H1 (cell line): ENCODE data around the gene MATK. TPM values are rescaled to one million over a fixed set of nuclear protein-coding genes. Genes with fewer than 3 reads are reported as not detected.

Experiments used
- CTCF ChIA-PET: fragments of 300-600 bp; sonication (Branson Sonifier 250); formaldehyde crosslinking; loops from one replicate; lab custom pipeline; 2021; ENCODE audit not compliant: partially characterized antibody; lab: Charles Lee
- POLR2A ChIA-PET: fragments of 300-600 bp; sonication (Branson Sonifier 250); formaldehyde crosslinking; loops from one replicate; lab custom pipeline; 2021; ENCODE audit warnings: inconsistent platforms; ENCODE audit not compliant: partially characterized antibody; lab: Charles Lee
- DNase-seq, 2 experiments: peaks; one replicate each; pipeline versions ENCODE4 v3.0.0 to v3.0.0-alpha.2; 2010 to 2022; ENCODE audit warnings: low spot score in 2 of 2, low read depth in 1 of 2, mixed read lengths in 1 of 2
- FAIRE-seq: peaks from 2 replicates; lab custom pipeline; 2011; peaks lifted over from hg19 to GRCh38; lab: Jason Lieb, UNC
- H2AFZ ChIP-seq: 2 replicates; pipeline ENCODE4 v1.8.1; 2012; ENCODE audit warnings: low read length, inconsistent platforms
- H2AK5ac ChIP-seq: 2 replicates; pipeline ENCODE4 v1.6.1; 2013; ENCODE audit warnings: low read depth, low read length
- H2BK120ac ChIP-seq: replicated peaks from 2 replicates; pipeline ENCODE3; 2013; ENCODE audit warnings: low read depth, low read length, inconsistent platforms
- H2BK12ac ChIP-seq: 2 replicates; pipeline ENCODE4 v1.6.1; 2013; ENCODE audit warnings: low read depth, low read length
- H2BK15ac ChIP-seq: 2 replicates; pipeline ENCODE4 v1.6.1; 2013; ENCODE audit warnings: low read length
- H2BK20ac ChIP-seq: 2 replicates; pipeline ENCODE4 v1.6.1; 2013; ENCODE audit warnings: low read length
- H2BK5ac ChIP-seq: 2 replicates; pipeline ENCODE4 v1.6.1; 2013; ENCODE audit warnings: low read depth, low read length
- H3K14ac ChIP-seq: 2 replicates; pipeline ENCODE4 v1.6.1; 2013; ENCODE audit warnings: inconsistent platforms; ENCODE audit not compliant: insufficient read length
- H3K18ac ChIP-seq: 2 replicates; pipeline ENCODE4 v1.6.1; 2013; ENCODE audit warnings: low read length; ENCODE audit errors: extremely low read depth
- H3K23ac ChIP-seq: 2 replicates; pipeline ENCODE4 v1.6.1; 2013; ENCODE audit warnings: inconsistent platforms; ENCODE audit not compliant: insufficient read length
- H3K23me2 ChIP-seq: 2 replicates; pipeline ENCODE4 v1.6.1; 2013; ENCODE audit warnings: low read depth, low read length
- H3K27ac ChIP-seq: 2 replicates; pipeline ENCODE4 v1.6.1; 2011; ENCODE audit warnings: low read depth, low read length, inconsistent platforms
- H3K27me3 ChIP-seq, 4 experiments: replicated peaks in 1 of 4; 1 replicate in 1 of 4; 2 replicates in 3 of 4; pipeline versions ENCODE4 v1.6.1 to v1.8.1; 2011 to 2013; ENCODE audit warnings: low read length in 3 of 4, mild to moderate bottlenecking in 3 of 4, inconsistent platforms in 2 of 4, mixed read lengths in 2 of 4, moderate library complexity in 1 of 4; ENCODE audit not compliant: control insufficient read depth in 3 of 4, insufficient read depth in 3 of 4; ENCODE audit errors: extremely low read depth in 1 of 4
- H3K36me3 ChIP-seq, 4 experiments: 2 replicates each; pipeline versions ENCODE4 v1.6.1 to v1.8.1; 2011 to 2013; ENCODE audit warnings: mild to moderate bottlenecking in 4 of 4, low read length in 3 of 4, moderate library complexity in 2 of 4, control low read depth in 1 of 4, inconsistent platforms in 1 of 4; ENCODE audit not compliant: insufficient read depth in 4 of 4, control insufficient read depth in 2 of 4
- H3K4ac ChIP-seq: replicated peaks from 2 replicates; pipeline ENCODE3; 2013; ENCODE audit warnings: low read length, low read depth, mixed read lengths, inconsistent platforms; ENCODE audit not compliant: insufficient read length
- H3K4me1 ChIP-seq, 4 experiments: replicated peaks in 1 of 4; 1 replicate in 1 of 4; 2 replicates in 3 of 4; pipeline versions ENCODE4 v1.6.1 to v1.8.1; 2011 to 2013; ENCODE audit warnings: low read length in 3 of 4, inconsistent platforms in 2 of 4, mixed read lengths in 1 of 4; ENCODE audit not compliant: insufficient read depth in 4 of 4, control insufficient read depth in 3 of 4
- H3K4me2 ChIP-seq, 2 experiments: 2 replicates each; pipeline versions ENCODE4 v1.6.1 to v1.8.1; 2011 to 2013; ENCODE audit warnings: low read depth in 2 of 2, low read length in 2 of 2, control low read depth in 1 of 2, inconsistent platforms in 1 of 2, mild to moderate bottlenecking in 1 of 2; ENCODE audit not compliant: insufficient read depth in 1 of 2
- H3K4me3 ChIP-seq, 4 experiments: fragments of 200-600, 300-600 bp in 1 of 4; sonication (generic), shearing (Covaris generic), sonication (Bioruptor Twin) in 1 of 4; 2 replicates each; pipeline versions ENCODE4 v1.5.1 to v1.8.1; 2011 to 2016; ENCODE audit warnings: low read length in 4 of 4, low read depth in 3 of 4, control low read depth in 2 of 4, inconsistent platforms in 2 of 4, mild to moderate bottlenecking in 2 of 4, mixed read lengths in 1 of 4, moderate library complexity in 1 of 4; ENCODE audit not compliant: insufficient read depth in 2 of 4; ENCODE audit errors: extremely low read depth in 1 of 4
- H3K56ac ChIP-seq: replicated peaks from 2 replicates; pipeline ENCODE3; 2013; ENCODE audit warnings: low read depth, mild to moderate bottlenecking, mixed read lengths, low read length, inconsistent platforms; ENCODE audit not compliant: insufficient read length
- H3K79me1 ChIP-seq: 2 replicates; pipeline ENCODE4 v1.6.1; 2013; ENCODE audit warnings: low read depth, low read length, control low read depth
- H3K79me2 ChIP-seq, 2 experiments: 2 replicates each; pipeline versions ENCODE4 v1.6.1 to v1.8.1; 2012 to 2013; ENCODE audit warnings: low read length in 2 of 2, mild to moderate bottlenecking in 2 of 2, inconsistent platforms in 1 of 2; ENCODE audit not compliant: insufficient read depth in 2 of 2, control insufficient read depth in 1 of 2
- H3K9ac ChIP-seq, 4 experiments: replicated peaks in 1 of 4; 1 replicate in 1 of 4; 2 replicates in 3 of 4; pipeline versions ENCODE4 v1.6.1 to v1.8.1; 2011 to 2013; ENCODE audit warnings: low read depth in 3 of 4, low read length in 3 of 4, control low read depth in 2 of 4, mild to moderate bottlenecking in 2 of 4, moderate library complexity in 2 of 4, inconsistent platforms in 1 of 4; ENCODE audit errors: extremely low read depth in 1 of 4
- H3K9me3 ChIP-seq, 2 experiments: 2 replicates each; pipeline versions ENCODE4 v1.6.1 to v1.8.1; 2012 to 2013; ENCODE audit warnings: mild to moderate bottlenecking in 2 of 2, moderate library complexity in 2 of 2, control low read depth in 1 of 2, inconsistent platforms in 1 of 2, low read depth in 1 of 2, low read length in 1 of 2, mixed read lengths in 1 of 2; ENCODE audit not compliant: insufficient read depth in 2 of 2
- H4K20me1 ChIP-seq, 2 experiments: replicated peaks in 1 of 2; 2 replicates each; pipeline versions ENCODE3 to v1.8.1; 2011 to 2013; ENCODE audit warnings: inconsistent platforms in 2 of 2, low read length in 2 of 2, mild to moderate bottlenecking in 1 of 2; ENCODE audit not compliant: insufficient read depth in 2 of 2, control insufficient read depth in 1 of 2
- H4K5ac ChIP-seq: 2 replicates; pipeline ENCODE4 v1.6.1; 2013; ENCODE audit warnings: low read length, low read depth, mixed read lengths, inconsistent platforms; ENCODE audit not compliant: insufficient read length
- H4K8ac ChIP-seq: 2 replicates; pipeline ENCODE4 v1.8.0; 2013; ENCODE audit warnings: mild to moderate bottlenecking, moderate library complexity, low read length, inconsistent platforms; ENCODE audit not compliant: insufficient read depth; ENCODE audit errors: extremely low read depth
- H4K91ac ChIP-seq: replicated peaks from 2 replicates; pipeline ENCODE3; 2013; ENCODE audit warnings: low read length, mixed read lengths, inconsistent platforms; ENCODE audit not compliant: insufficient read length
- CREB1 ChIP-seq: IDR thresholded peaks from 2 replicates; pipeline ENCODE4 v1.6.1; 2012; ENCODE audit warnings: inconsistent platforms
- KDM1A ChIP-seq: fragments of 200-600, 300-600 bp; sonication (generic); IDR thresholded peaks from 2 replicates; pipeline ENCODE4 v1.7.1; 2016; ENCODE audit warnings: mild to moderate bottlenecking, low read length, borderline replicate concordance
- NANOG ChIP-seq: IDR thresholded peaks from 2 replicates; pipeline ENCODE4 v1.6.1; 2011; ENCODE audit warnings: low read length, low read depth, mild to moderate bottlenecking, inconsistent platforms; ENCODE audit not compliant: insufficient read depth, poor library complexity, severe bottlenecking
- SIRT6 ChIP-seq: IDR thresholded peaks from one replicate; pipeline ENCODE4 v1.7.1; 2012; ENCODE audit warnings: low read length, inconsistent platforms
- SUZ12 ChIP-seq: fragments of 200-600 bp; sonication (generic); IDR thresholded peaks from 2 replicates; pipeline ENCODE4 v1.6.1; 2012; ENCODE audit warnings: mild to moderate bottlenecking, inconsistent platforms, low read length, moderate library complexity, mixed read lengths
- WGBS, 2 experiments: shearing (Covaris generic) in 1 of 2; methylation state at CpG; one replicate each; pipeline versions ENCODE4 v1.1.6 to v1.1.7; 2013 to 2015; ENCODE audit warnings: low lambda C conversion rate in 2 of 2, mixed read lengths in 2 of 2, inconsistent platforms in 1 of 2, low coverage in 1 of 2, missing lambda C conversion rate in 1 of 2; ENCODE audit not compliant: insufficient replicate concordance in 2 of 2, insufficient coverage in 1 of 2, insufficient read length in 1 of 2; ENCODE audit errors: extremely low coverage in 1 of 2, missing lambda C conversion rate in 1 of 2; 5-methylcytosine and 5-hydroxymethylcytosine counted together
- polyA plus RNA-seq, 7 experiments: library from polyadenylated mRNA; depleted of rRNA in 3 of 7; stranded (reverse) in 5 of 7; unstranded in 2 of 7; fragments of >200 nt in 5 of 7; fragments of 200-250 nt in 2 of 7; gene quantifications; 1 replicate in 5 of 7; 2 replicates in 1 of 7; 4 replicates in 1 of 7; pipeline versions ENCODE4 v1.2.1 to v1.2.3, GENCODE V29; 2011 to 2013; ENCODE audit warnings: missing spikeins in 2 of 7, mixed read lengths in 2 of 7
- total RNA-seq: library from RNA; stranded (reverse); fragmentation: NEBNext Ultra II Directional; extraction: Animal tissue kit (Norgen Biotek cat#: 25700); gene quantifications from 2 replicates; pipeline ENCODE4 v1.2.1, GENCODE V29; 2021

The MATK gene
- total and polyA plus RNA-seq, 2 of the 8 experiments (the other 6 are each of a cell fraction or from before 2014, with no cell fraction given), result 20.5 to 21.4 TPM

DNA sequence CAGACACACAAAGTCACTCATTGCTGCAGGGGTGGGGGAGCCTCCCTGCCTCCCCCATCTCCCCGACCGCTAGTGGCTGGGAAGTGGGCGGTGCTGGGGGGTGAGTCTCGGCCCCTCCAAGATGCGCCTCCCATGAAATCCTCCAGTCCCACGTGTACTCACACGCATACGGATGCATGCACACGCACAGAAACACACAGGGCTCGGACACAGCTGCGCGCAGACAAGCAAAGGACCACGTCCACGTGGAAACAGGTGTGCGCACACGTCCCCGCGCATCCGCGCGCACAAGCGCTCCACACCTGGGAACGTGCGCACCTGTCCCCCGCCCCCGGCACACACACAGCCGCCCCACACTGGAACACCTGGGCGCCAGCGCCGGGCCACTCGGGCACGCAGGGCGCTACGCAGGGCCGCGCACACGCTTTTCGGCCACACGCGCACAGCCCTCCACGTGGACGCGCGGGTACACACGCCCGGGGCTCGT is 687 bp downstream of the MATK start:
- 7% methylated on average over 41 of the region's 47 CpGs; no CpG with 5 or more reads in 1 of the 2 experiments for WGBS, 2 experiments
- CTCF ChIA-PET, result interaction anchor here (0.6 to 1.1 kb wide), 2 partner anchors 33 to 431 kb away, joined by 3 read pairs; no protein-coding TSS in a partner anchor
- peak overlapping the region in 1 of 4 experiments; percentile 71; a peak in 2 of 7 replicates for H3K9ac ChIP-seq

More for the DNA sequence above, 687 bp downstream of the MATK start:
- Histone ChIP-seq H3K23me2 (peaks cover 7% of the 10 kb centered on the region; the same call in 1 of the 2 replicates), H3K4ac (peak overlapping the region; percentile 78), H2BK15ac (no peak overlapping the region), H2AFZ (no peak overlapping the region; the same call in 1 of the 2 replicates), H3K27ac (no peak overlapping the region), H2BK120ac (peak overlapping the region; percentile 90), H4K8ac (peak overlapping the region; percentile 88; the same call in 1 of the 2 replicates), H4K91ac (peak overlapping the region; percentile 74), H3K23ac (no peak overlapping the region), H2AK5ac (no peak overlapping the region; the same call in 1 of the 2 replicates), H3K18ac (peak overlapping the region; percentile 90; the same call in 1 of the 2 replicates), H3K4me2 (peak overlapping the region; percentile 73 to 74), H3K79me1 (no peaks in the 10 kb centered on the region), H2BK20ac (0 out of 2 replicates have a peak overlapping the region, but pooled peaks have one; percentile 80), H3K4me1 (peaks cover 0 to 9% (median 1%) of the 10 kb centered on the region in 4 experiments; a peak in 3 of 7 replicates), H2BK5ac (peak overlapping the region; percentile 44; the same call in 1 of the 2 replicates), H4K5ac (no peak overlapping the region), H3K14ac (no peak overlapping the region), H3K79me2 (no peaks in the 10 kb centered on the region), H3K4me3 (peak overlapping the region; percentile 48 to 95 (median 66)), H3K36me3 (peaks cover 0 to 14% (median 3%) of the 10 kb centered on the region in 4 experiments; a peak in 2 of 8 replicates), H2BK12ac (peak overlapping the region; percentile 80; the same call in 1 of the 2 replicates), H3K9me3 (peaks cover 17 to 22% of the 10 kb centered on the region in 2 experiments), H3K56ac (peak overlapping the region; percentile 39), H3K27me3 (peaks cover 0 to 17% (median 7%) of the 10 kb centered on the region in 4 experiments; a peak in 6 of 7 replicates), H4K20me1 (no peaks in the 10 kb centered on the region)
- peak; percentile 27; the same call in 1 of the 2 replicates for TF ChIP-seq CREB1
- peak; percentile 22; the same call in 1 of the 2 replicates for TF ChIP-seq KDM1A
- TF ChIP-seq SUZ12, result peak; percentile 59; the same call in 1 of the 2 replicates
- TF ChIP-seq SIRT6, result no peak
- no peak for TF ChIP-seq NANOG
- DNase-seq, result no peak
- POLR2A ChIA-PET, result interaction anchor here (0.8 to 4.4 kb wide), 5 partner anchors 13 to 202 kb away, joined by 3 to 19 read pairs (median 3); partner anchors contain the start of genes APBA3, EEF2, MRPL54 and NMRK2
- FAIRE-seq, result no peak
